Measurements from ENCODE around the gene LBX2. TPM values are rescaled to one million over a fixed set of nuclear protein-coding genes. Genes with fewer than 3 reads are reported as not detected.

Gene LBX2
- total RNA-seq, 4 donors from 2014 or later = 0.40 to 0.58 TPM; not detected in 2

- no peak overlapping the region for H3K27ac ChIP-seq
- ATAC-seq = no peak
- H3K4me1 ChIP-seq = peaks cover 0 to 66% (median 31%) of the 10 kb centered on the region in 3 donors
- peaks cover 0 to 13% of the 10 kb centered on the region in 2 donors for H3K36me3 ChIP-seq
- no peak overlapping the region for H3K4me3 ChIP-seq
- no peak for TF ChIP-seq POLR2AphosphoS5 (IDR thresholded peaks at IDR 0.05)
- no peak for TF ChIP-seq EP300 (IDR thresholded peaks at IDR 0.05)
- TF ChIP-seq POLR2A (IDR thresholded peaks at IDR 0.05) = no peak
- no peak for TF ChIP-seq CTCF (IDR thresholded peaks at IDR 0.05)
- no peaks in the 10 kb centered on the region for H3K9me3 ChIP-seq
- H3K27me3 ChIP-seq = peaks cover 91% of the 10 kb centered on the region
These were observed 1.2 kb upstream of the LBX2 start for GRCh38 chr2:74500578-74500946.

GRCh38 chr2:74499940-74500577 is 656 bp upstream of the LBX2 start:
- H3K4me1 ChIP-seq = peaks cover 0 to 61% (median 26%) of the 10 kb centered on the region in 3 donors
- H3K36me3 ChIP-seq = peaks cover 0 to 8% of the 10 kb centered on the region in 2 donors
- H3K27me3 ChIP-seq = peaks cover 86% of the 10 kb centered on the region
- TF ChIP-seq CTCF (IDR thresholded peaks at IDR 0.05) = no peak
- no peak overlapping the region for H3K4me3 ChIP-seq
- ATAC-seq = no peak
- 72 to 93% methylated on average over 3 to 6 of the region's 15 CpGs for WGBS, 2 donors (ENCODE audit: low coverage in 1 of 2)
- H3K9me3 ChIP-seq = no peaks in the 10 kb centered on the region
- no peak overlapping the region for H3K27ac ChIP-seq

- Histone ChIP-seq H3K27me3 (peaks cover 72% of the 10 kb centered on the region), H3K4me1 (peaks cover 0 to 47% (median 24%) of the 10 kb centered on the region in 3 donors), H3K27ac (no peak overlapping the region), H3K36me3 (peaks cover 0 to 13% of the 10 kb centered on the region in 2 donors), H3K9me3 (no peaks in the 10 kb centered on the region), H3K4me3 (peak overlapping the region in 1 of 2 donors; percentile 40)
- TF ChIP-seq POLR2AphosphoS5 (IDR thresholded peaks at IDR 0.05) (no peak), CTCF (IDR thresholded peaks at IDR 0.05) (no peak), EP300 (IDR thresholded peaks at IDR 0.05) (no peak), POLR2A (IDR thresholded peaks at IDR 0.05) (no peak)
- WGBS, 2 donors (ENCODE audit: low coverage in 1 of 2) = 4 to 7% methylated on average over 4 to 8 of the region's 41 CpGs
- ATAC-seq = no peak
These were observed 720 bp downstream of the LBX2 start for GRCh38 chr2:74498500-74499266.

GRCh38 chr2:74497777-74498499 is 1.5 kb downstream of the LBX2 start:
- TF ChIP-seq EP300 (IDR thresholded peaks at IDR 0.05) = no peak
- TF ChIP-seq CTCF (IDR thresholded peaks at IDR 0.05) = no peak
- TF ChIP-seq POLR2A (IDR thresholded peaks at IDR 0.05) = no peak
- TF ChIP-seq POLR2AphosphoS5 (IDR thresholded peaks at IDR 0.05) = no peak
- peak overlapping the region in 1 of 2 donors; percentile 40 for H3K4me3 ChIP-seq
- H3K27me3 ChIP-seq = peaks cover 65% of the 10 kb centered on the region
- peaks cover 0 to 21% of the 10 kb centered on the region in 2 donors for H3K36me3 ChIP-seq
- 5 to 14% methylated on average over 7 to 11 of the region's 61 CpGs for WGBS, 2 donors (ENCODE audit: low coverage in 1 of 2)
- H3K9me3 ChIP-seq = no peaks in the 10 kb centered on the region
- H3K4me1 ChIP-seq = peaks cover 0 to 40% (median 24%) of the 10 kb centered on the region in 3 donors
- ATAC-seq = peak; percentile 16
- H3K27ac ChIP-seq = peak overlapping the region in 1 of 4 donors; percentile 3

All from gastroesophageal sphincter (tissue), 4 donors.